ENCODE results near the gene STIL. TPM values are rescaled to one million over a fixed set of nuclear protein-coding genes. Genes with fewer than 3 reads are reported as not detected.
"Not testable (repeated sequence)": the region's sequence is repeated elsewhere in the genome, so short reads cannot be mapped to it uniquely, and the experiment has no call there.

The STIL gene
- total RNA-seq, 1 donor from 2014 or later = 4.0 TPM

DNA sequence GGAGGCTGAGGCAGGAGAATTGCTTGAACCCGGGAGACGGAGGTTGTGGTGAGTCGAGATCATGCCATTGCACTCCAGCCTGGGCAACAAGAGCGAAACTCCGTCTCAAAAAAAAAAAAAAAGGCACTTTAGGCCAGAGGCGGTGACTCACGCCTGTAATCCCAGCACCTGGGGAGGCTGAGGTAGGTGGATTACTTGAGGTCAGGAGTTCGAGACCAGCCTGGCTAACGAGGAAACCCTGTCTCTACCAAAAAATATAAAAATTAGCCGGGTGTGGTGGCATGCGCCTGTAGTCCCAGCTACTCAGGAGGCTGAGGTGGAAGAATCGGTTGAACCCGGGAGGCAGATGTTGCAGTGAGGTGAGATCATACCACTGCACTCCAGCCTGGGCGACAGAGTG lies 6.0 kb upstream of the STIL start:
- not testable (repeated sequence) for DNase-seq (ENCODE audit: low spot score)

DNA sequence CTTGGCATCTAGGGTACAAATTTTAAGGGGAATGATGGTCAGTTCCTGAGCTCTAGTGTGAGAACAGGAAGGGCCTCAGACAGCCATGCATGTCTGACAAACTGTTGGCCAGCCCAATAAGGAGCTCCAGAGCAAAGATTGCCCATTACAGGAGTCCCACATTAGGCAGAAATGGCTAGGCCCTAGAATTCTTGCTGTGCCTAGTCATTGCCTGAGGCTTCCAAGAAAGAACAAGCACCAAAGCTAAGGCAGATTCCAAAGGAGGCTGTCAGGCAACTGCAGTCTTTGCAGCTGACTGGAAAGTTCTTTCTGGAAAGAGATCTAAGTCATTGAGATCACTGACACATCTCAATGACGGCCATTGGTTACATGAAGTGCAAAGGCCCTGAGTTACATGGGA lies 3.9 kb upstream of the STIL start:
- no peak for DNase-seq (ENCODE audit: low spot score)

DNA sequence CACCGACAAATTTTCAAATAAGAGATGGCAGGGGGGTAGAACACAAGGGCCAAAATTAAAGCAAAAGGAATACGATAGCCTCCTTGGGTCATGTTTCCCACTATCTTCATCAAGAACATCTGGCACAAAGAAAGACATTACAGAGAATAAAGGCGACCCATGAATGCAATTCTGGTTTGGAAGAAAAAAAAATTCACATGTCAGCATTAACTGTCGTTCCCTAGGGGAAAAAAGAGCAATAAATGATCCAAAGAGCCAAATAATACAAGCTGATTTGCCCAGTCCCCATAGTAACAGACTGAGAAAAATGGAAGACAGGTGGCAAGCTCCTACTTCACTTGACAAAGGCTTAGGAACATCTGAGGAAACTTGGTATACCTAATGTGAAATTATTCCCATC lies 4.5 kb downstream of the STIL start:
- no peak for DNase-seq (ENCODE audit: low spot score)

DNA sequence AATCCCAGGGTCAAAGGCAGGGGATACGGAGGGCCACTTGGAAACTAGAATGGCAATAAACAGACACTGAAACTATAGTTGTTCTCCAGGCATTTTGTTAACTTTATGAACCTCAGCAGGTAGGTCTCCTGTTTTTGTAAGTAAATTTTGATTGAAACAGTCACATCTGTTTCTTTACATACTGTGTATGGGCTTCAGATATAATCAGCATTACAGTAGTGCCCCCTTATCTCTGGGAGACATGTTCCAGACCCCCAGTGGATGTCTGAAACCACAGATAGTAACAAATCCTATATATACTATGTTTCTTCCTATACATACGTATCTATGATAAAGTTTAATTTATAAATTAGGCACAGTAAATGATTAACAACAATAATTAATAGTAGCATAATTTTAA lies 11.5 kb downstream of the STIL start:
- DNase-seq (ENCODE audit: low spot score) = no peak

DNA sequence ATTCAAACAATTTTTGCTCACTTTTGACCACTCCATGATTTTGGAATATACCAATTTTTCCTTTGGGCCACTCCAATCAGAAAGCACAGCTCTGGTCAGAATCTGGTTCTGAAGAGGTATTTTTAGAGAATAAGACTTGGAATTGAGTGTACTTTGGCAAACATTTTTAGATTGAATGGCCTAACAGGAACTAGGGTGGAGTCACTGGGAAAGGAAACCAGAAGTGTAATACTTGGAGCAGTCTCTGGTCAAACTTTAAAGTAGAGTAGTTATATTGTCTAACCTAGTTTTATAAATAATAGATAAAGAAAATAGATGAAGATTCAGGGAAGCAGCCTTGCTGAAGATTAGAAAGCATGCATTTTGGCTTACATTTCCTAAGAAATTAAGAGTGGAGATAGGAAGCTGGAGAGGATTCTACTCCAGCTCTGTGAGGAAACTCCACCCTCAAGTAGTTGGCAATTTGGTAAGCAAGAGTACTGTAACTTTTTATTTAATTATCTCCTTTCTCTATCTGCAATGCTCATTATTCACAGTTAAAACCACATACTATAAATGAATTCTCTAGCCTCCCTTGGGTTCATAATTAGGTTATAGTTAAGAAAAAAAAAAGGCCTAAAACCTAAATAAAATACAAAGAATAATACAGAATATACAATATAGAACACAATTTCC lies 15.8 kb downstream of the STIL start:
- DNase-seq (ENCODE audit: low spot score) = no peak

DNA sequence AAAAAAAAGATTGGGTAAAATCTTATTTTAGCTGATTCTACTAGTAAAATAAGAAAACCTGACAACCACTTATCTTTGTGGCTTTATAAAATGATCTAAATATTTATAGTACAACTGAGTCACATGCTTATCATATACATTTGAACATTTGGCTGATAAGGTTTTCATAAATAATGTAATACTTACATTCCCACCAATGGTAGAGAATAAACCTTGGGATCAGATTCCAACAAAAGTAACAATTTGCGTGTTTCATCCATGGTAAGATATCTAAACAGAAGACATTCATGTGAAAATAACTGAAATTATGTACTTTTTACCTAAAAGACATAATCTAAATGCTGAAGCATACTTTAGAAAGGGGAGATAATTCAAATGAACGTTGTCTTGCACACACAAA lies 18.4 kb downstream of the STIL start:
- no peak for DNase-seq (ENCODE audit: low spot score)

DNA sequence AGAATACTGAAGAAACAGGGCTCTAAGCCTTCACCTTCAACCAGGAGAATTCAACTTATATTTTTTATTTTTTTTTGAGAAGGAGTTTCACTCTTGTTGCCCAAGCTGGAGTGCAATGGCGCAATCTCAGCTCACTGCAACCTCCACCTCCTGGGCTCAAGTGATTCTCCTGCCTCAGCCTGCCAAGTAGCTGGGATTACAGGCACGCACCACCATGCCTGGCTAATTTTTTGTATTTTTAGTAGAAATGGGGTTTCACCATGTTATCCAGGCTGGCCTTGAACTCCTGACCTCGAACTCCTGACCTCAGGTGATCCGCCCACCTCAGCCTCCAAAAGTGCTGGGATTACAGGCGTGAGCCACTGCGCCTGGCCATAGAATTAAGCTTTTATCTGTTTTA lies 19.1 kb downstream of the STIL start:
- DNase-seq (ENCODE audit: low spot score) = not testable (repeated sequence)

DNA sequence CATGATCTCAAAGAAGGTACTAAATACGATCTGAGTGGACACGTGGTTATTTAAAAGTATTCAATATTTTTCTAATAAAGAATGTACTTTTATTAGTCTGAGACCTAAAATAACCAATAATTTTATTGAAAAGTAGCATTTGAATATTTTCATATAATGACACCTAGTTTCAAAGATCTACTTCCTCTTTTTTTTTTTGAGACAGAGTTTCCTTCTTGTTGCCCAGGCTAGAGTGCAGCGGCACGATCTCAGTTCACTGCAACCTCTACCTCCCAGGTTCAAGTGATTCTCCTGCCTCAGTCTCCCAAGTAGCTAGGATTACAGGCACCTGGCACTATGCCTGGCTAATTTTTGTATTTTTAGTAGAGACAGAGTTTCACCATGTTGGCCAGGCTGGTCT lies 25.8 kb downstream of the STIL start:
- DNase-seq (ENCODE audit: low spot score) = not testable (repeated sequence)

DNA sequence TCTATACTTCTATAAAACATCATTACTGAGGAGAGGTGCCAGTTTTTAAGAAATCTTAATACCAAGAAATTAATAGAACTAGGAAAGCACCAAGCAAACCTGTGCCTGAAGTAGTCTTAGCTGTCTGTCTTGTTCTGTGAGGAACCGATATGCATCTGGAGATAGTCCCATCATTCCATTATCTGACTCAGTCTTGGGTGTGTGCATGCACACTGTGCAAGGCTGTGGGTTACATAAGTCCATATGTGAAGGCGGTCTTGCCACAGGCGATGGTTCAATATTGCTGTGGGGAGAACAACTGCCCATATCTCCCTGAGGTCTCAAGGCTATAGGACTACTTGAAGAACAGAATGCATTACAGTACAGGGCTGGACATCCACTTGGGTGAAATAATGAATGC lies 33.8 kb downstream of the STIL start:
- no peak for DNase-seq (ENCODE audit: low spot score)

DNA sequence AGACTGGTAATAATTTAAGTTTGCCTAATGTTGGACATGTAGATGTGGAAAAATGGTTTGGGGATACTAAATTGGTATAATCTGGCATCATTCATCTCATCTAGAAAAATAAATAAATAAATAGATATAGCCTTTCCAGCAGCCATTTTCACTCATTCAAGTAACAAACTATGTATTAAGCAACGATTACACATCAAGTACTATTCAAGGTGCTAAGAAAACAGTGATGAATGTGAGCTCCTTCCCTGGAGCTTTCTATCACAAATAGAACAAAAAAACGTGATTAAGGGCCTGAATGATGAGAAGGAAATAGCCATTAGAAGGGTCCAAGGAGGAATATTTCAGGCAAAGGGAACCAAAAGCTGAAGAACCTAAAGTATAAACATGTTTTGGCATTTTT lies 37.1 kb downstream of the STIL start:
- DNase-seq (ENCODE audit: low spot score) = no peak

DNA sequence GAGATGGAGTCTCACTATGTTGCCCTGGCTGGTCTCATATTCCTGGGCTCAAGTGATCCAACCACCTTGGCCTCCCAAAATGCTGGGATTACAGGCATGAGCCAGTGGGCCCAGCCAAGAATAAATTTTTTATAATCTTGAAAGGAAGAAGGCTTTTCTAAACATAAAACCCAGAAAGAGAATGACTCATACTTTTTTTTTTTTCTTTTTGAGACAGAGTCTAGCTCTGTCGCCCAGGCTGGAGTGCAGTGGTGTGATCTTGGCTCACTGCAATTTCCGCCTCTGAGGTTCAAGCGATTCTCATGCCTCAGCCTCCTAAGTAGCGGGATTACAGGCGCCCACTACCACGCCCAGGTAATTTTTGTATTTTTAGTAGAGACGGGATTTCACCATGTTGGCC lies 38.1 kb downstream of the STIL start:
- DNase-seq (ENCODE audit: low spot score) = not testable (repeated sequence)

DNA sequence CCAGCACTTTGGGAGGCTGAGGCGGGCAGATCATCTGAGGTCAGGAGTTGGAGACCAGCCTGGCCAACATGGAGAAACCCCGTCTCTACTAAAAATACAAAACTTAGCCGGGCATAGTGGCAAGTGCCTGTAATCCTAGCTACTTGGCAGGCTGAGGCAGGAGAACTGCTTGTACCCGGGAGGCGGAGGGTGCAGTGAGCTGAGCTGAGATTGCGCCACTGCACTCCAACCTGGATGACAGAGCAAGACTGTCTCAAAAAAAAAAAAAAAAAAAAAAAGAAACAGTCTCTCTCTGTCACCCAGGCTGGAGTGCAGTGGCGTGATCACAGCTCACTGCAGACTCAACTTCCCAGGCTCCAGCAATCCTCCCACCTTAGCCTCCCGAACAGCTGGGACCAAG lies 48.4 kb downstream of the STIL start:
- not testable (repeated sequence) for DNase-seq (ENCODE audit: low spot score)

DNA sequence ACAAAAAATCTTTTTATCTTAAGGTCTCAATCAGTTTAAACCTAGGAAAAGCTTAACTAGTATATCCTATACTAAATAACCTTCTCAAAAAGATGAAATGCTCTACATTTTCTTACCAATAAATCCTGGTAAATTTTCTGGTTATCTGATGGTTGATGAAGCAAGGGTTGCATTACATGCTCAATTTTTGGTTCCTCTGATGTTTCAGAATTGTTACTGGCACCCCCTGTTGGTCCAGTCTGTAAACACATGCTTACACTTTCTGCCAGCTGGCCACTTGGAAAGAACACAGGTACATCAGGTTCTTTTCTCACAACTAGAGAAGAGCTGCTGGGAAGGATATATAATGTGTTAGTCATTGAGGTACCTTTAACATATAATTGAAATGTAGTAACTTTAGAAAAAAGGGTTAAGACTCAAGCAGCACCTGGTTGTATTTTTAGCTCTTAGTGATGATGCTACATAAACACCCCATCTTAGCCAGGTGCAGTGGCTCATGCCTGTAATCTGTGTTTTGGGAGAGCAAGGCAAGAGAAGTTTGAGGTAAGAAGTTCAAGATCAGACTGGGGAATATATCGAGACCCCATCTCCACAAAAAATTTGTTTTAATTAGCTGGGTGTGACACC lies 51.0 kb downstream of the STIL start:
- no peak for DNase-seq (ENCODE audit: low spot score)

DNA sequence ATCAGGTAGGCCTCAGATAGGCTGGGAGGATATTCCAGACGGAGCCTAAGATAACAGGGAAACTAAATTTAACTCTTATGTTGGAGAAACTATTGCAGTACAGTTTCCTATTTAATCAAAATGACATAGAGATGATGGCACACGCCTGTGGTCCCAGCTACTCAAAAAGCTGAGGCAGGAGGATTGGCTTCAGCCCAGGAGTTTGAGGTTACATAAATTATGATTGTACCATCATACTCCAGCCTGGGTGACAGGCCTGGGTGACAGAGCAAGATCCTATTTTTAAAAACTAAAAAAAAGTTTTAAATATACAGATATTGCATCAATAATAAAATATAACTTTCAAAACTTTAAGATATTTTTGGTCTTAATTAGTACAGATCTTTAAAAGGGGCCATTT lies 56.7 kb downstream of the STIL start:
- no peak for DNase-seq (ENCODE audit: low spot score)

DNA sequence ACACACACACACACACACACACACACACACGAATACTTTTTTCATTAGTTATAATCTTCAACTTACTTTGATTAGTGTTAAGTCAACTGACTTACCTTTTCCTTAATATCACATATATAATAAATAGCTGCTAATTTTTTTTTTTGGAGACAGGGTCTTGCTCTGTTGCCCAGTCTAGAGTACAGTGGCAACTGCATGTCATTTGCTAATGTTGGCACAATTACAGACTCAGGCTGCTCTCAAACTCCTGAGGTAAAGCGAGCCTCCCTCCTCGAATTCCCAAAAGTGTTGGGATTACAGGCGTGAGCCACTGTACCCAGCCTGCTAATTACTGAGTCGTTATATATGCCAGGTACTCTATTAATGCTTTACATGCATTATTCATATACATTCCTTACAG lies 61.2 kb downstream of the STIL start:
- no peak for DNase-seq (ENCODE audit: low spot score)

DNA sequence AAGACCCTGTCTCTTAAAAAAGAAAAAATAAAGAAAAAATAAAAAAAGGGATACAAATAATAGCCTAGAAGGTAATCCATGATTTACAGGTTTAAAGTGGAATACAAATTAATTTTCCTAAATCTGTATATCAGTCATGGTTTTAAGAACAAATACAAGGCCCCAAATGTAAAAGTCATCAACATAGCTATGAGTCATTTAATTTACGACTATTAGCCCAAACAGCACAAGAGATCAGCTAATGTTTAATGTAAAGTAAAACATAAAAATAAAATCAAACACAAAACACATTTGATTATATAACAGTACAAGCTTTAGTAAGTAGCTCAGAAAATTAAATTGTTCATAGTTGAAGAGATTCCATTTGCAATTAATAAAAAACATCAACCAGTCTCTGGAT lies 61.6 kb downstream of the STIL start:
- no peak for DNase-seq (ENCODE audit: low spot score)

DNA sequence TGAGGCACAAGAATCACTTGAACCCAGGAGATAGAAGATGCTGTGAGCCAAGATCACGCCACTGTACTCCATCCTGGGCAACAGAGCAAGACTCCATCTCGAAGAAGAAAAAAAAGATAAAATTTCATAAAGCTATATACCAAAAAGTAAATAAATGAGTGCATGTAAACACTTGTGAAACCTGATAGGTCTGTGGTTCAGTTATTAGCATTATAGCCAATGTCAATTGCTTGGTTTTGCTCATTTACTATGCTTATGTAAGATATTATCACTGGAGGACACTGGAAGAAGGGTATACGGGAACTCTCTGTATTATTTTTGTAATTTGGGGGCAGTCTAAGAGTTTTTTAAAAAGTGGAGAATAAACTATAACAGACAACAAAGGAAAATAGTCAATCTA lies 64.2 kb downstream of the STIL start:
- DNase-seq (ENCODE audit: low spot score) = no peak

DNA sequence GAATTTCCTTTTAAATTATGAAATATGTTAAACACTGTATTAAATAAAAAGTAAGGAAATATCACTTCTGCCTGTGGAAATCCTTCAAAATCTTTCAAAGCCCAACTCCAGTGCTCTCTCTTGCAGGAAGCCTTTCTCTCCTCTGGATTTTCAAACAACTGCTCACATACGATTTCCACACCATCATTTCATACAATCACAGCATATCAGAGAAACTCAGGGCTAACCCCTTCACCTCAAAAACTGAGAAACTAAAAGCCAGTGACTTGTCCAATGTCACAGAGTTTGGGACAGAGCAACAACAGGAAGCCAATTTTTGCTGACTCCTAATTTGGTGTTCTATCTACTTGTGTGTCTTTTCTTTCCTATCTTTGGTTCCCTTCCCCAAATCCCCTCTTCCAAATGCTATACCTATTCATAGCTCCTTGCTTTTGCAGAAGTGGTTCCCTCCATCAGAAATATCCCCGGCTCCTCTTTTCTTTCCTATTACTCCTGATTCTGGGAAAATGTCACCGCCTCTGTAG lies 69.5 kb downstream of the STIL start:
- no peak for DNase-seq (ENCODE audit: low spot score)

DNA sequence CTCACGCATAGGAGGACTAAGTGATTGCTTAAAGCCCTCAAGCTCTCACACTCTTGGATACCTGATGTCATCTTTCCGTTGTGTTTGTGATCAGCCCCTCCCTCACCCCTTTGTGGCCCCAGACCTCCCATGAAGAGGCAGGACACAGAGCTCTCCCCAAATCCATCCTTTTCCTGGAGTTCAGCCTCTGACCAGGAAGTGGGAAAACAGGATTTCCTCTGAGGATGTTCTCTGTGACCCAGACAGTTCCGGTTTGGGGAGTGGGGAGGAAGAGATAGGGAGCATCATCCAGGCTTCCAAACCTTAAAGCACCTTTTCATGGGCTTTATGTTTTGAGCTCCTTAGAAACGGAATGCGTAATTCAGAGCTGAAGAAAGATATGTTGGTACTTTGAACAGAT lies 70.0 kb downstream of the STIL start:
- DNase-seq (ENCODE audit: low spot score) = no peak

DNA sequence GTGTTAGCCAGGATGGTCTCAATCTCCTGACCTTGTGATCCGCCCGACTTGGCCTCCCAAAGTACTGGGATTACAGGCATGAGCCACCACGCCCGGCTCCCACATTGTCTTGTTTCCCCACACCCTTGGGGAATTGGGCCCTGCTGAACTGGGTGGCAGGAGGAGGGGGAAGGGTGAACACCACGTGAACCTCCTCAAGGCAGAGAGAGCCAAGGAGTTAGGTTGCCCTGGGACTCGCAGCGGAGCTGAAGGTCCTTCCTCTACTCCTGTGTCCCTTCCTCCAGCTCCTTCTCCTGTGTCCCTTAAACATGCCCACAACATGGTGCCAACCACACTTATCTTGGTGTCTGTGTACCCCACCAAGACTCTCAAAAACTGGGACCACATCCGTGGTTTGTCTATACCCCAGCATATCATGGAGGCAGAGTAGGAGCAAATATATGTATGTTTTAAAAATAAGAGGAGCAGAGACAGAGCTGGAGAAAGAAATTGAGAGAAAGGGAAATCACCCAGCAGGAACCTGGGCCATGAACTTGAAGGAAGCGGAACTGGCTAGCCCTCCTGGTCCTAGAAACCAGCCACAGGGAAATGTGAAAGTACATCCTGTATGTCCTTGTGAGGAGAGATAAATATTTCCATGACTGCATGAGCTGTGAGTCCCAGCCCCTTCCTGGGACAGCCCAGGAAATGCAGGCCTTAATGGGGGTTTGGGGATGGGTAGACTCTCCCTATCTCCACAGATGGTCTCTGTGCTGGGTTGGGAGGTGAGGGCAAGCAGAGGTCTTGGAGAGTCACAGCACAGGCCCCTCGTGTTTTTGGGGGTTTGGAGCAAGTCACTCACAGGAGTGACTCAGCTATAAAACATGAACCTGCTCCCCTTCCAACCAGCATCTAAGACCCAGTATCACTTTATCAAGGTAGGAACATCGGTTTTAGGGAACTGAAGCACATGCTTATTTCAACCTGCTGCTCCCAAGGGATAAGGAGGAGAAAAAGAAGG lies 72.5 kb downstream of the STIL start:
- DNase-seq (ENCODE audit: low spot score) = no peak

DNA sequence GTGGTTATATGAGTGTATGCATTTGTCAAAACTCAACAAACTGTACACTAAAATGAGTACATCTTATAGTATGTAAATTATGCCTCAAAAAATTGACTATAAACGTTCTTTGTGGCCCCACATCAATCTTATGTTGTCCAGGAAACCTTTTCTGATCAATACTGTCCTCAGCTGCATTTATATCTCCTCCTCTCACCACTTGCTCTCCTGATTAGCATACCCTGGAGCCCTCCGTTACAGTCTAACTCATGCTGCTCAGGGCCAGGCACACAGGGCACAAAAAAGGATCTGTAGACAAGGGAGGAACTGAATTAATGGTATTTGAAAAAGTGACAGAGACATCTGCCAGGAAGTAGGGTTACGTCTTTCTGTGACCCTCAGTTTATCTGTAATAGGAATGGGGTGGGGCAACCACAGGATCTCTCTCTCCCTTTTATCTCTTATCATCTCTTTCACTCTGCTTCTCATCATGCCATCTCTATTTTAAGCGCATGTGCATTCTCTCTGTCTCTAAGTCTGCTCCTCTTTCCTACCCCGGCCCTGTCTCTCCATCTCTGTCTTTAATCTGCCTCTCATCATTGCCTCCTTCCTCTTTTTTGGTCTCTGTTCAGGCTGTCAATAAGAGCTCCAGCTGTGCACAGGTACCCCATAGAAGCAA lies 74.9 kb downstream of the STIL start:
- DNase-seq (ENCODE audit: low spot score) = no peak

DNA sequence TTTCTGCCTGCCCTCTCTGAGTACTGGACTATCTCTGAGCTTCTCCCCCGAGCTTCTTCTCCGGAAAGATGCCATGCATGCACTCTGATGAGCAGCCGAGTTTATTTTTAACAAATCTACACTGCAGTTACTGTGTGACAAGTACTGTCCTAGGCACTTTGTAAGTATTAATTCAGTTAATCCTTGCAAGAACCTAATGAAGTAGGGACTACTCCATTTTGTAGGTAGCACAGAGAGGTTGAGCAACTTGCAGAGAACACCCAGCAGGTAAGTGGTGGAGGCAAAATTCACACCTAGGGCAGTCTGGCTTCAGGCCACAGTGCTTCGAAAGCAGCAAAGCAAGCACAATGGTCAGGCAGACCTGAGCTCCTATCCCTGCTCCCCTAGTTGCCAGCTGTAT lies 78.1 kb downstream of the STIL start:
- DNase-seq (ENCODE audit: low spot score) = no peak

Measured in ureter (tissue), 1 donor.